GM08714 (cell line): ENCODE measurements around the gene KIAA0513.

Experiments used
- H3K4me3 ChIP-seq: fragments of 200-500 bp; sonication (Bioruptor generic); 2 replicates; pipeline ENCODE4 v1.5.1; 2014; ENCODE audit warnings: mild to moderate bottlenecking, low read length, inconsistent platforms
- ZNF274 ChIP-seq: IDR thresholded peaks from 2 replicates; pipeline ENCODE4 v1.6.1; 2012; ENCODE audit warnings: mild to moderate bottlenecking, low read depth, low read length

KIAA0513 gene

GRCh38 chr16:85085721-85086120 lies 58.1 kb downstream of the KIAA0513 start:
- TF ChIP-seq ZNF274: no peak
- H3K4me3 ChIP-seq: no peak overlapping the region

GRCh38 chr16:85086347-85087291 lies 59.0 kb downstream of the KIAA0513 start:
- H3K4me3 ChIP-seq: no peak overlapping the region
- no peak for TF ChIP-seq ZNF274

DNA sequence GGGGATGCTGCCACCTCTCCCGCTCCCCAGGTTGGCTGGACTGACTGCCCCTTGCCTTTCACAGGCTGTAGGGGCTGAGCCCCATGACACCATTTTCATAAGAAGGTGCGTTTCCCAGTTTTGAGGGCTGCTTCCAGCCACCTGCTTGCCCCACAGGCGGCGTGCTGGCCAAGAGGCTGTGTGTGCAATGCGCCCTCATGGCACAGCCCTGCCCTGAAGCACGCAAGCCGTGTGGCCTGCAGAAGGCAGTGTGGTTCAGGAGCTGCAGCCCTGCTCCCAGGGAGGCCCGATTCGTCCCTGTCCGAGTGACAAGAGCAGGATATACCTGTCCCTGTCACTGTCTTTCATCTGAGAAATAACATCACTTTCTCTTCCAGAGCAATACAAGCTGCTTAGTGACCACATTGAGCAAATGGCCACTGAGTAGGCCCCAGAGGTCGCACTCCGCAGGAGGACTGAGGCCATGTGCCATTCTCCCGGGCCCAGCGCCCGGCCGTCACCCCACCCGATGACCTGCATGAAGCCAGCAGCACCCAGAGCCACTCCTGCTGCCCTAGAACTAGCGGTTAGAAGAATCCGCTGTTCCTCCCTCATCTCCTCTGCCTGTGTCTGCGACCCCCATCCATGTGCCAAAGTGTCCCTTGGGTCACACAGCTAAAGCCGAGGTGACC lies 60.4 kb downstream of the KIAA0513 start:
- TF ChIP-seq ZNF274: no peak
- no peak overlapping the region for H3K4me3 ChIP-seq

DNA sequence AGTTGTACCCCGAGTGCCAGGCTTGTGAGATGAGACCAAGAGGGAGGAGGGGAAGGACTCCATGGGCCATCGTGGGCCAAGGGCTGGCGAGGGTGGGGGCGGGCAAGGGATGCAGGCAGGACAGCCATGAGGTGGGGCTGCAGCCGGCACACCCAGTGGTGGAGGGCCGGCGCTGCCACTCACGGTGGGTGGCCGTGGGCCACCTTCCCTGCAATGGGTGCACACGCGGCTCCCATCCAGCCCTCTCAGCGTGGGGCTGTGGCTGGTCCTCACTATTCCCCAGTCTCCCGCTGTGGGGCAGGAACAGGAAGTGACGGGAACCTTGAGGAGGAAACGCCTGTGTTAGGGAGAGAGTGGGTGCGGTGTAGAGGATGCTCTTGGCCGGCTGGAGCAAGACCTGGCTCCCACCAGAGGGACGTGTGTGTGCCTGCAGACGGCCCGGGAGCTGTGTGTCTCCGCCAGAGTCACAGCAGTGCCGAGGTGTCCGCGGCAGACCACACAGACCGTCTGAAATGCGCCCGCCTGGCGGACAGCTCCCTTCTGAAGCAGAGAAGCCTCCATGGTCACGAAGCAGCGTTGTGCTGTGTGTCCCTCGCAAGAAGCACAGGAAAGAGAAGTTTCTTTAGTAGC lies 61.1 kb downstream of the KIAA0513 start:
- no peak overlapping the region for H3K4me3 ChIP-seq
- no peak for TF ChIP-seq ZNF274

DNA sequence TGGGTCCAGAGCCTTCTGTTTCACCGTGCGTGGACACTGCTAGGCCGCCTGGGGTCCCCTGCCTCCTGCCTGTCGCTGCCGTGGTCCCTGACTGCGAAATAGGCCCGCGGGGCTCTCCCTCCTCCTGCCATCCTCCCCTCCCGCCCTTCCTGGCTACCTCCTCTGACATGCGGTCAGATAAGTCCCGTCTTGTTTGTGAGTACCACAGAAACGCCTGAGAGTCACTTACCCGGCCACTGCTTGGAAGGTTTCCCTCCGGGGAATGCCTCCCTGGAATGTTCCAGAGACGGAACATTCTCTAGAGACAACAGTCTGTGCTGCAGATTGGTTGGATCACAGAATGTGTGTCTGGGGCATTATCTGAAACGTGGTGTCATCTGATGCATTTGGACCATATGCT lies 61.9 kb downstream of the KIAA0513 start:
- H3K4me3 ChIP-seq: no peak overlapping the region
- no peak for TF ChIP-seq ZNF274

DNA sequence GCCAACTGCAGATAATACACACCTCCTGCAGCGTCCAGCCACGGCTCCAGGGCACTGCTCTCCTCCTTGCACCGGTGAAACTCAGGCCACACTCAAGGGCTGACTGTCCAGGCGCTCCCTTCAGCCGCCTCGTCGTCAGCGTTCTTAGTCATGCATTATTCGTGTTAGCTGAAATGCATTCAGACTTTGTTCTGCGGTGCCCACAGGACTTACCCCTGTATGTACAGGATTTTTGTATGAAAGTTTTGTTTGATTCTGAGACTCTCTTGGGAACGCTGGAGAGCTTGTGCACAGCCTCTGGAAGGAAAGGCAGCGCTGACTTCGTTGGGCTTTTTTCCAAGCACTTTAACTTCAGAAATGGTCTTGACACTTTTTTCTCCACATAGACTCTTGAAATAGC lies 62.6 kb downstream of the KIAA0513 start:
- no peak for TF ChIP-seq ZNF274
- H3K4me3 ChIP-seq: no peak overlapping the region

DNA sequence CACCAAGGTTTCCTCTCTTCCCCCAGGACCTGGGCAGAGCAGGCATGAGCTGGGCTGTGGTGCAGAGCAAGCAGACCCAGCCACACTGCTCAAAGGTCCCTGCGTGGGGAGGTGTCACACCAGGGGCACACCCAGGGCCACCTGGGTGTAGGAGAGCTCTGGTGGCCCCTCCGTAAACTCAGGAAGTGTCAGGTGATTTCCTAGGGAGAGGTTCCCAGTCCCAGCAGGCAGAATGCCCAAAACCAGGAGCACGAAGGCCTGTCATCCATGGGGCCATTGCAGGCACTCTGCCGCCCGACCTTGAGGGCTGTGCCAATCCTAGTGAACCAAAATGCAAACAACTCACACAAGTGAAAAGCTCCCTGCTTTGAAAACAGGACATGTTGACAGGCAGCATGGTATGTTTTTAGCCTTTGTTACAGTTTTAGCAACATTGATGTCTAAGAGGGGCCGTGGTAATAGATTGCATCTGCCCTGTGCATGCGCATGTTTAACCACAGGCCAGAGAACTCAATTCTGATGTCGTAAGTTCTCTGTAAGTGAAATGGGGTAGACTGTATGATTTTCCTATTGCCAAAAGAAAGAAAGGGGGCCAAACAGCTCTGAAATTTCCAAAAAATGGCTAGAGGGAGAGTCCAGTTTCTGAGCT lies 63.4 kb downstream of the KIAA0513 start:
- TF ChIP-seq ZNF274: no peak
- no peak overlapping the region for H3K4me3 ChIP-seq

DNA sequence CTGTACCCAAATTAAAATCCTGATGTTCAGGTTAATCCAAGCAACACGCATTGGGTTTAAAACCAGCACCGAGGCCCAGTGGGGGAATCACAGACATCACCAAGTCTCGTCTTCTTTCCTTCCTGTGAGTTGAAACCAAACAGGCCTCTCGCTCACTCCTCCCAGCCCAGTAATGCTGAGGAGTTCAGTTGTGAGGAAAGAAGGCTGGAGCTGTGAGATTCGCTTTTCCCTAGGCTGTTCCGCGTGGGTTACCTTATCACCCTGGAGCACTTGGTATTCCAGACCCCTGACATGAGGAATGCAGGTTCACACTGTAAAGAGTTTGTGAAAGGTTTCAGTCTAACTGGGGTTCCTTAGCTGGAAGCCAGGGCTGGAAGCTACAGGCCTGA lies 63.9 kb downstream of the KIAA0513 start:
- no peak for TF ChIP-seq ZNF274
- H3K4me3 ChIP-seq: no peak overlapping the region

DNA sequence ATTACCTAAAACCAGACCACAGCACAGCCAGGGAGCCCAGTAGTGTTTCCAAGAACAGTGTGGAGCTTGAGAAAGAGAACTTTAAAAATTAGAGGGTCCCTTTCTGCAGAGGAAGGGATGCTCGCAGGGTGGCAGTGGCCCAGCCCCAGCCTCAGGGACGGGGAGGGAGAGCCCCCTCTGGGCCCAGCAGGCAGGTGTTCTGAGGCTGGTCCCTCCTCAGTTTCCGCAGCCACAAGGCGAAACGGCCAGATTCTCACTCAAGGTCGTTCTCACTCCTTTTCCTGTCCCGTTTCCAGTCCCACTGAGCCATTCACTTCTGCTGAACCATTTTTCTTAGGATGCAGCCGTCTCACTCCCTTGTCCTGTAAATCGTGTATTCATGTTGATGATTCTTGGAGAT lies 64.7 kb downstream of the KIAA0513 start:
- H3K4me3 ChIP-seq: no peak overlapping the region
- TF ChIP-seq ZNF274: no peak

- no peak overlapping the region for H3K4me3 ChIP-seq
- TF ChIP-seq ZNF274: no peak
Observed at GRCh38 chr16:85092851-85093250, 65.3 kb downstream of the KIAA0513 start.

DNA sequence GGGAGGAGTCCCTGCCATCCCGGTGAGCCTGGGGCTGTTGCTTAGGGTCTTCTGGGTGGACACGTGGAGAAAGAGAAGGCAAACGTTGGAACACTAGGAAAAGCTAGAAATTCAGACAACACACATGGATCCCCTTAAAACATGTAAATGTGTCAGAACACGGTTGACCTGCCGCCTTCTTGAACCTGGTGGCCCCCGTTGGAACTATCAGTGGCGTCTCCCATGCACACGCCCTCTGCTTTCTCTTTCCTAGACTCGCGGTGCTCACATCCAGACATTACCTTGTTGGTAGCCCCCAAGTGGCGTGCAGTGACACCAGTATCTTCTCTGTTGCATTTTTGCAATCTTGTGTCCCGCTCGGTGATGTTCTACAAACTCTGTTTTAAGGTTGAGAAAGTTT lies 66.1 kb downstream of the KIAA0513 start:
- H3K4me3 ChIP-seq: no peak overlapping the region
- no peak for TF ChIP-seq ZNF274

DNA sequence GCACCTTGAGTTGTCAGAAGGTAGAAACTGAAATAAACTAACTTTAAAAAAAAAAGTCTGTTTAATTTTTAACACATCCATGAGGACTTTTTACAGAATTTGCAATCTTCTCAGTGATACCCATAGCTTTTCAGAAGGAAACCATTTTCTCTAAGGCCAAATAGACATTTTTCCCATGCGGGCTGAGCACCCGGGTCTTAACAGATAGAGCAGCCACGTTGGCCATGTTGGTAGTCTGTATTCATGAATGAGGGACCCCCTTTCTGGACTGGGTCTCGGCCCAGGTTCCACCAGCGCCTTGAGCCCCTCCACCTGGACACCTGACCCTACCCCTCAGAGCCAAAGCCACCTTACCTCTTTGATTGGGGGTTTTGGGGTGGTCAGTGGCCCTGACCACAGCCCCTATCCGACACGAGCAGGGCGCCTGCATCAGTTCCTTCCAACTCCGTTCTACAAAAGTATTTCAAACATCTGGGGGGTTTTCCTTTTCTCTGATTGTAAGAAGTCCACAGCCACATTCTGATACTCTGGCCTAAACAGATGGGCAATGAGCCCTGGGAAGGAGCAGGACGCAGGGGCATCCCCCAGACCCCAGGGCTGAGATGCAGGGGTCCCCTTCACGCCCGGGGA lies 66.7 kb downstream of the KIAA0513 start:
- no peak for TF ChIP-seq ZNF274
- no peak overlapping the region for H3K4me3 ChIP-seq

DNA sequence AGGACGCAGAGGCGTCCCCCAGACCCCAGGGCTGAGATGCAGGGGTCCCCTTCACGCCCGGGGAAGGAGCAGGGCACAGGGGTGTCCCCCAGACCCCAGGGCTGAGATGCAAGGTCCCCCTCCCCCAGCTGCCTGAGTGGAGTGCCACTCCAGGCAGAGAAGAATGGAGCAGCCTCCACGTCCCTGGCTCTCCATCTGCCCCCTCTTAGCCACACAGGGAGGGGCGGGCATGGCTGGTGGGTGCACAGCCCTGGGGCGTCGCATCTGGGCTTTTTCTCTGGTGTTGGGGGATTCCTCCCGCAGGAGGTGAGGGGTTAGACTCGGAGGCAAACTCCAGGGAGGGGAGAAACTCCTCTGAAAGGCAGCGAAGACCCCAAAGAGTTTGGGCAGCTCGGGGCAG lies 67.2 kb downstream of the KIAA0513 start:
- no peak overlapping the region for H3K4me3 ChIP-seq
- TF ChIP-seq ZNF274: no peak

DNA sequence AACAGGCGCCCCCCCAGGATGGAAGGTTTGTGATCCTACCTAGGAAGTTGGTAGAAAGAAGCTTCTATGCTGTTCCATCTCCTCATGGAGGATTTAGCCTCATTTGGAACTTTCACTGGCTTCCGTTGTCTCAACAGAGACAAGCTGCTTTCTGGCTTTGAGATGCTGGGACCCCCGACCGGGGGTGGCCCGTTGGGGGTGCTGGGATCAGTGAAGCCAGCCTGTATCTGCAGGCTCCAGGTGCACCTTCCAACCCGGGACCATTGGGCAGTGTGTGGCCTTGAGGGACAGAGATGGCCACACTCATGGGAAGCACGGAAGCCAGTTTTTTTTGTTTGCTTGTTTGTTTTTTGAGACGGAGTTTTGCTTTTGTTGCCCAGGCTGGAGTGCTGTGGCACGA lies 69.3 kb downstream of the KIAA0513 start:
- TF ChIP-seq ZNF274: no peak

More for the DNA sequence above, 69.3 kb downstream of the KIAA0513 start:
- H3K4me3 ChIP-seq: no peak overlapping the region
